GM12874 (cell line): ENCODE measurements around the gene PHAF1.

Experiments used
- TF ChIP-seq, protein P1 (sequence below): IDR thresholded peaks from 2 replicates; pipeline ENCODE4 v1.5.1; 2011; ENCODE audit warnings: low read depth, mild to moderate bottlenecking, control low read depth, low read length, moderate library complexity; ENCODE audit not compliant: insufficient read depth

Gene PHAF1

DNA sequence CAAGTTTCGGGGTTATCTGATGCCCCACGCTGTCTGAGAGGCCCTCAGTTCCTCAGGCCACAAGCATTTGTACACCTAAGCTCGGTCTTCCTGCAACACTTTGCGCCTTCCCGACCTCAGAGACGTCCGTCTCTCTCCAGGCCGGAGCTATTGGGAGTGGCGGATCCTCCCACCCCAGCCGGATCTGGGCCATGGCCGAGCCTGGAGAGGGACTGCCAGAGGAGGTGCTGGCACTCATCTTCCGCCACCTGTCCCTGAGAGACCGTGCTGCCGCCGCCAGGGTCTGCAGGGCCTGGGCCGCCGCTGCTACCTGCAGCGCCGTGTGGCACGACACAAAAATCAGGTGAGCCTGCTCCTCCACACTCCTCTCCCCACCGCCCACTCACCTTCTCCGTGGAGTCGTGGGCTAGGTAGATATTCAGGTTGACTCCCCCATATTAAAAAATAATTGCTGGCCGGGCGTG lies 51.9 kb downstream of the PHAF1 start:
- TF ChIP-seq, protein P1, sequence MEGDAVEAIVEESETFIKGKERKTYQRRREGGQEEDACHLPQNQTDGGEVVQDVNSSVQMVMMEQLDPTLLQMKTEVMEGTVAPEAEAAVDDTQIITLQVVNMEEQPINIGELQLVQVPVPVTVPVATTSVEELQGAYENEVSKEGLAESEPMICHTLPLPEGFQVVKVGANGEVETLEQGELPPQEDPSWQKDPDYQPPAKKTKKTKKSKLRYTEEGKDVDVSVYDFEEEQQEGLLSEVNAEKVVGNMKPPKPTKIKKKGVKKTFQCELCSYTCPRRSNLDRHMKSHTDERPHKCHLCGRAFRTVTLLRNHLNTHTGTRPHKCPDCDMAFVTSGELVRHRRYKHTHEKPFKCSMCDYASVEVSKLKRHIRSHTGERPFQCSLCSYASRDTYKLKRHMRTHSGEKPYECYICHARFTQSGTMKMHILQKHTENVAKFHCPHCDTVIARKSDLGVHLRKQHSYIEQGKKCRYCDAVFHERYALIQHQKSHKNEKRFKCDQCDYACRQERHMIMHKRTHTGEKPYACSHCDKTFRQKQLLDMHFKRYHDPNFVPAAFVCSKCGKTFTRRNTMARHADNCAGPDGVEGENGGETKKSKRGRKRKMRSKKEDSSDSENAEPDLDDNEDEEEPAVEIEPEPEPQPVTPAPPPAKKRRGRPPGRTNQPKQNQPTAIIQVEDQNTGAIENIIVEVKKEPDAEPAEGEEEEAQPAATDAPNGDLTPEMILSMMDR: no peak

DNA sequence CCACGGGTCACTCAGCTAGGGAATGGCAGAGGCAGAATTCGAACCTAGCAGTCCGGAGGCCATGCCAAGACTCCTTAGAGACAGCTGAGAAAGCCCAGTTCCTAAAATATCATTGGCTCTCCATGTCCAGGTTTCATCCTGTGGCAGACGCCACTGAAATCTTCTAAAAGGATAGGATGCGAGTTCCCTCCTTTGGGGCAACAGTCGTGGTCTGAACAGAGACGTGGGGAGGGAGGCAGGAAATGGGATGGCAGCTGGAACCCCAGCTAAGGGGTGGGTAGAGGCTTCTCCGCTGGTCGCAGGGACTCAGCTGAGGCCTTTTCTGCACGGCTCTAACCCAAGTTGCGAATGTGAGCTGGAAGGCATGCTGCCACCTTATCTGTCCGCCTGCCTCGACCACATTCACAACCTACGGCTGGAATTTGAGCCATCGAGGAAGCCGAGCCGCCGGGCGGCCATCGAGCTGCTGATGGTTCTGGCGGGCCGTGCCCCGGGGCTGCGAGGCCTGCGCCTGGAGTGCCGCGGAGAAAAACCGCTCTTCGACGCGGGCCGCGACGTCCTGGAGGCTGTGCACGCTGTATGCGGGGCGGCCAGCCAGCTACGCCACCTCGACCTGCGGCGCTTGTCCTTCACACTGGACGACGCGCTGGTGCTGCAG lies 52.9 kb downstream of the PHAF1 start:
- TF ChIP-seq, protein P1: no peak

- TF ChIP-seq, protein P1: no peak
Observed at GRCh38 chr16:67163164-67163998, 53.6 kb downstream of the PHAF1 start.

DNA sequence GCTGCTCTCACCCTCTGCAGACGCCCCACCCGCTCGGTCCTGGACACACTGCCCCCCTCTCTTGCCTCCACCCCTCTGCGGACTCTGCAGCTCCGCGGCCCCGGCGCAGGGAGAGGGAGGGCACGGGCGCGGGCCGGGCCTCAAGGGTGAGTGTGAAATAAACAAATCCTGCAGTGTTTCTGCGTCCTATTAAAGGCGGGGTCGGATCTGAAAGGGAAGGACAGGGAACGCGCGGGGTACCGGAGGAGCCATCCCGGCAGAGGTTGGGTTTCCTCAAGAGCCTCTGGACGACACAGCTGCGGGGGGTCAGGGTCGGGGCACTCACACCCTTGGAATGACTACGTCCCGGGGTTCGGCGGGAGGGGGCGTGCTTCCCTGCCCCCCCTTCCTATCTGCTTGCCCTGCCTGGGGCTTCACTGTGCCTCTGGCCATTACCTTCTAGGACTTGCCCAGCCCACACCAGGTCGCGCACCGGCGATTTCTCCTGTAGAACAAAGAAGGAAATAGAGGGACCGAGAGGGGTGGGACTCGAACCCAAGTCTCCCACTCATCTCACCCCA lies 54.3 kb downstream of the PHAF1 start:
- TF ChIP-seq, protein P1: no peak

- TF ChIP-seq, protein P1: no peak
Observed at GRCh38 chr16:67164599-67165061, 54.9 kb downstream of the PHAF1 start, which contains the start of gene HSF4. Gene HSF4, plus strand, starts transcription at chr16:67164745. Its CDS starts 67 bp downstream, at chr16:67164812.

DNA sequence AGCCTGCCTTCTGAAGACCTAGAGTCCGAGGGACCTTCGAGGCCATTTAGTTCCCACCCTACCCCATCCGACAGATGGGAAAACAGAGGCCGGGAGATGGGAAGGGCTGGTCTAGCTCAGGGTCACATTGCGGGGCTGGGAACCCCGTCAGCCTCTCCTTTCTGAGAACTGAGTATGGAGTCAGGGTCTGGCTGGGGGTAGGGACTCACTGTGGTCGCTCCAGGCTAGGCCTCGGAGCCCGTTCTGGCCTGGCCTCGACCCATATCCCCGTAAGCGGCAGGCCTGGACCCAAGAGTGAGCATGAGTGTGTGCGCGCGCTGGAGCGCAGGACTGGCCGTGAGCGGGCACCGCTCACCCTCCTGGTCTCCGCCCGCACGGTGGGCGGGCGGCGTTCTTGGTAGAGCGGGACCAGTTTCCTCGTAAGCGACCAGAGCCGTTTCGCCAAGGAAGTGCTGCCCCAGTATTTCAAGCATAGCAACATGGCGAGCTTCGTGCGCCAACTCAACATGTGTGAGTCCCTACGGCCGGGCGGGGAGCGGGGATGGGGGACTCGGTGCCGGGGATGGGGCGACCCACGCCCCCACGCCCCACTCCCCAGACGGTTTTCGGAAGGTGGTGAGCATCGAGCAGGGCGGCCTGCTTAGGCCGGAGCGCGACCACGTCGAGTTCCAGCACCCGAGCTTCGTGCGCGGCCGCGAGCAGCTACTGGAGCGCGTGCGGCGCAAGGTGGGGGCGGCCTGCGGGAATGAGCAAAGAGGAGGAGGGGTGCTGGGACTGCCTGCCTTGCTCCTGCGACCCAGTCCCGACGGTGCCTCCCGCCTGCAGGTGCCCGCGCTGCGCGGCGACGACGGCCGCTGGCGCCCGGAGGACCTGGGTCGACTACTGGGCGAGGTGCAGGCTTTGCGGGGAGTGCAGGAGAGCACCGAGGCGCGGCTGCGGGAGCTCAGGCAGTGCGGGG lies 55.7 kb downstream of the PHAF1 start:
- TF ChIP-seq, protein P1: no peak
